Right cardiac atrium (tissue), 5 donors: ENCODE data around the gene SCYL1. TPM values are rescaled to one million over a fixed set of nuclear protein-coding genes. Genes with fewer than 3 reads are reported as not detected.
A peak's percentile ranks its signal among the peaks of the same experiment; 100 is the strongest.

ENCODE experiments used
- ATAC-seq, 2 donors: fragments of 200-7000 bp; cut with Tn5 transposase; one replicate each; pipeline versions ENCODE4 v1.8.0 to v1.9.1; 2020; ENCODE audit warnings: moderate library complexity in 2 of 2, mild to moderate bottlenecking in 1 of 2
- DNase-seq, 3 donors: peaks; one replicate each; pipeline ENCODE4 v3.0.0-alpha.2; 2020
- H3K27ac ChIP-seq: one replicate; pipeline ENCODE4 v1.5.1; 2013; ENCODE audit warnings: mild to moderate bottlenecking, low read length, control low read depth, moderate library complexity
- H3K27me3 ChIP-seq: one replicate; pipeline ENCODE4 v1.6.1; 2013; ENCODE audit not compliant: control insufficient read depth, insufficient read depth
- H3K4me1 ChIP-seq: one replicate; pipeline ENCODE4 v1.6.1; 2013; ENCODE audit warnings: low read length; ENCODE audit not compliant: control insufficient read depth, insufficient read depth
- H3K4me3 ChIP-seq: one replicate; pipeline ENCODE4 v1.5.1; 2013; ENCODE audit warnings: low read length, control low read depth
- H3K9me3 ChIP-seq: one replicate; pipeline ENCODE4 v1.6.1; 2013; ENCODE audit warnings: low read length; ENCODE audit not compliant: control insufficient read depth
- WGBS: extraction: QIAGEN DNeasy Blood & Tissue Kit; methylation state at CpG from one replicate; pipeline ENCODE4 v1.1.7; 2013; 5-methylcytosine and 5-hydroxymethylcytosine counted together
- intact Hi-C, 4 donors: fragments of 100-400 bp; cut with DNase I; formaldehyde crosslinking; loops; one replicate each; pipeline versions ENCODE4 v1.11.0 to v1.14.0; 2022 to 2023
- polyA plus RNA-seq: library from polyadenylated mRNA; stranded (reverse); fragments of 200-250 nt; gene quantifications from one replicate; pipeline ENCODE4 v1.2.3, GENCODE V29; 2013
- total RNA-seq, 4 donors: library from RNA; stranded (reverse); fragmentation: NEBNext Ultra II Directional; extraction: Animal tissue kit (Norgen Biotek cat#: 25700); gene quantifications; one replicate each; pipeline ENCODE4 v1.2.1, GENCODE V29; 2021
- donor health status: healthy with polysubstance abuse.
- donor health status: DM: no; HTN: yes; CAD: no.
- donor health status: DM: no; HTN: no; CAD: no.
- donor health status: DM: no; HTN: yes; CAD: no; lungs with severe emphysema.
- donor health status: DM: yes; HTN: yes; CAD: no.

The SCYL1 gene
- total and polyA plus RNA-seq, 5 donors: 56.6 to 65.2 (median 61.9) TPM

- H3K4me1 ChIP-seq: peaks cover 6% of the 10 kb centered on the region
- ATAC-seq (no peak), DNase-seq (peak; percentile 19 to 68 (median 67))
- H3K27me3 ChIP-seq: no peaks in the 10 kb centered on the region
- intact Hi-C loops: no loop called here
- H3K4me3 ChIP-seq: no peak overlapping the region
- WGBS: 82% methylated on average over 43 of the region's 43 CpGs
- no peaks in the 10 kb centered on the region for H3K9me3 ChIP-seq
- H3K27ac ChIP-seq: no peak overlapping the region
Observed at GRCh38 chr11:65538232-65538914, 13.5 kb downstream of the SCYL1 start.

GRCh38 chr11:65538915-65539743 is 14.2 kb downstream of the SCYL1 start:
- WGBS: 83% methylated on average over 92 of the region's 92 CpGs
- H3K4me3 ChIP-seq: no peak overlapping the region
- no peak for ATAC-seq
- peaks cover 6% of the 10 kb centered on the region for H3K4me1 ChIP-seq
- no peaks in the 10 kb centered on the region for H3K27me3 ChIP-seq
- peak in 2 of 3 donors; percentile 64 to 67 for DNase-seq
- intact Hi-C loops: no loop called here
- no peak overlapping the region for H3K27ac ChIP-seq
- H3K9me3 ChIP-seq: no peaks in the 10 kb centered on the region

GRCh38 chr11:65539744-65540289 is 14.9 kb downstream of the SCYL1 start:
- intact Hi-C loops: loop anchor here in 3 of 4 donors (5.0 to 10.0 kb wide), 2 partner anchors 52 to 65 kb away; no protein-coding TSS in a partner anchor
- WGBS: 22% methylated on average over 60 of the region's 60 CpGs
- peak overlapping the region; percentile 36 for H3K4me3 ChIP-seq

GRCh38 chr11:65540290-65541092 is 15.6 kb downstream of the SCYL1 start:
- H3K27ac ChIP-seq: peak overlapping the region; percentile 90
- ATAC-seq (peak; percentile 90 to 93), DNase-seq (peak; percentile 91 to 97 (median 96))
- WGBS: under 1% methylated on average over 78 of the region's 78 CpGs
- intact Hi-C loops: loop anchor here in 3 of 4 donors (5.0 to 10.0 kb wide), 2 partner anchors 52 to 64 kb away; no protein-coding TSS in a partner anchor
- peaks cover 6% of the 10 kb centered on the region for H3K4me1 ChIP-seq
- no peaks in the 10 kb centered on the region for H3K9me3 ChIP-seq
- H3K27me3 ChIP-seq: no peaks in the 10 kb centered on the region
- peak overlapping the region; percentile 36 for H3K4me3 ChIP-seq

More at GRCh38 chr11:65539744-65540289, 14.9 kb downstream of the SCYL1 start:
- Histone ChIP-seq H3K27ac (peak overlapping the region; percentile 79), H3K9me3 (no peaks in the 10 kb centered on the region), H3K27me3 (no peaks in the 10 kb centered on the region), H3K4me1 (peaks cover 6% of the 10 kb centered on the region)
- DNase-seq (no peak), ATAC-seq (no peak)

GRCh38 chr11:65541093-65541982 is 16.5 kb downstream of the SCYL1 start:
- peaks cover 6% of the 10 kb centered on the region for H3K4me1 ChIP-seq
- intact Hi-C loops: loop anchor here in 3 of 4 donors (5.0 to 10.0 kb wide), 2 partner anchors 51 to 63 kb away; no protein-coding TSS in a partner anchor
- peak in 1 of 2 donors; percentile 0 for ATAC-seq
- no peaks in the 10 kb centered on the region for H3K9me3 ChIP-seq
- H3K27ac ChIP-seq: peak overlapping the region; percentile 90
- no peaks in the 10 kb centered on the region for H3K27me3 ChIP-seq
- H3K4me3 ChIP-seq: peak overlapping the region; percentile 36
- WGBS: 38% methylated on average over 18 of the region's 18 CpGs
- DNase-seq: peak in 1 of 3 donors; percentile 55

GRCh38 chr11:65542738-65543390 is 18.0 kb downstream of the SCYL1 start:
- ATAC-seq: no peak
- DNase-seq: no peak
- WGBS: 91% methylated on average over 3 of the region's 3 CpGs
- H3K9me3 ChIP-seq: no peaks in the 10 kb centered on the region
- intact Hi-C loops: loop anchor here in 3 of 4 donors (5.0 to 10.0 kb wide), 2 partner anchors 49 to 62 kb away; no protein-coding TSS in a partner anchor
- peaks cover 6% of the 10 kb centered on the region for H3K4me1 ChIP-seq
- no peaks in the 10 kb centered on the region for H3K27me3 ChIP-seq
- no peak overlapping the region for H3K4me3 ChIP-seq
- H3K27ac ChIP-seq: no peak overlapping the region

GRCh38 chr11:65545853-65546216 is 21.0 kb downstream of the SCYL1 start:
- Histone ChIP-seq H3K4me1 (peaks cover 3% of the 10 kb centered on the region), H3K9me3 (no peaks in the 10 kb centered on the region), H3K27me3 (no peaks in the 10 kb centered on the region), H3K4me3 (no peak overlapping the region), H3K27ac (no peak overlapping the region)
- no peak for DNase-seq
- no peak for ATAC-seq
- intact Hi-C loops: loop anchor here in 2 of 4 donors (10.0 kb wide), 1 partner anchor 59 kb away; no protein-coding TSS in a partner anchor
- WGBS: 80% methylated on average over 4 of the region's 4 CpGs

GRCh38 chr11:65546217-65546958 is 21.5 kb downstream of the SCYL1 start:
- H3K9me3 ChIP-seq: no peaks in the 10 kb centered on the region
- H3K4me3 ChIP-seq: no peak overlapping the region
- H3K27ac ChIP-seq: no peak overlapping the region
- DNase-seq (peak; percentile 83 to 95 (median 92)), ATAC-seq (peak; percentile 79 to 83)
- H3K27me3 ChIP-seq: no peaks in the 10 kb centered on the region
- 47% methylated on average over 64 of the region's 64 CpGs for WGBS
- H3K4me1 ChIP-seq: no peaks in the 10 kb centered on the region
- intact Hi-C loops: loop anchor here in 2 of 4 donors (10.0 kb wide), 1 partner anchor 58 kb away; no protein-coding TSS in a partner anchor
